GM18517 (cell line): ENCODE data around the gene GHRH.

ENCODE experiments used
- ATAC-seq: cut with Tn5 transposase; IDR thresholded peaks from one replicate; pipeline ENCODE4 v1.9.1; 2021; ENCODE audit warnings: mild to moderate bottlenecking, moderate library complexity; ENCODE audit not compliant: unreplicated experiment

Gene GHRH

DNA sequence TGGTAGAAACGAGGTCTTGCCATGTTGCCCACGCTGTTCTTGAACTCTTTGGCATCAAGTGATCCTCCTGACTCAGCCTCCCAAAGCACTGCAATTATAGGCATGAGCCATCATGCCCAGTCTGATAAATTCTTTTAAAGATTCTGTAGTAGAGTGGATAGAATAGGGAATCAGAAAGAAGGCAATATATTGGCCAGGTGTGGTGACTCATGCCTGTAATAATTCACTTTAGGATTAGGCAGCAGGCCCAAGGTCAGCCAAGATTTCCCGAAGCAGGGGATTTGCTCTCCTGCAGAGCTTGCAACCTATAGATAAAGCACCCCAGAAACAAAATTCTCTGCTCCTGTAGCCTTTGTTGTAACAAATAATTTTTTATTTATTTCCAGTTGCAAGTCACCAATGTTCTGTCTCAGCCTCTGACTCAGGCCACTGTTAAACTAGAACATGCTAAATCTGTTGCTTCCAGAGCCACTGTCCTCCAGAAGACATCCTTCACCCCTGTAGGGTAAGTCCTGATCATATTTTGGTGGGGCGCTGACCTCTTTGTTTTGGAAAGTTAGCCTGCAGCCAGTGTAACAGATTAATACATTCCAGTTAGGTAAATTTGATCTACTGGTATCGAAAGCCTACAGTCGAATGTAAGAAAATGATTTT lies 51.8 kb downstream of the GHRH start:
- no peak for ATAC-seq

- ATAC-seq = no peak
These were observed 52.4 kb downstream of the GHRH start for GRCh38 chr20:37209193-37209592.

GRCh38 chr20:37207171-37207570 lies 54.4 kb downstream of the GHRH start:
- no peak for ATAC-seq

- no peak for ATAC-seq
These were observed 55.8 kb downstream of the GHRH start for GRCh38 chr20:37205794-37206193.

DNA sequence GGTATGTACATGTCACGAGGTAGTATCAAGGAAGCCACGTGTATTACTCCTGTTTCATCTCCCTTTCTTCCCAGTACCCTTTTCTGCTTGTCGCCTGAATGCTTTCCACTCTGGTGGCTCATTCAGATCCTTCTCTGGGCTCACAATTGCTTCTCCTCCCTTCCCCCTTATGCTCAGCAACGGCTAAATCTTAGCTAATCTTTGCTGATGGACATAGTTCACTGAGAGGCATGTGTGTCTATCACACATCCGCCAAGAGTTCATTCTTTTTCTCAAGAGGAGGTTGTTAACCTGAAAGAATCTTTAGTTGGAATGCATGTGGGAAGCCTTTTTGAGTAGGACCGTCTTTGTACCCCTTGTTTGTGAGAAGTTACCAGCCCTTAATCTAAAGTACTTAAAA lies 56.5 kb downstream of the GHRH start:
- no peak for ATAC-seq

GRCh38 chr20:37204056-37204455 lies 57.6 kb downstream of the GHRH start:
- no peak for ATAC-seq

- ATAC-seq = no peak
These were observed 59.2 kb downstream of the GHRH start for GRCh38 chr20:37202267-37202943.

DNA sequence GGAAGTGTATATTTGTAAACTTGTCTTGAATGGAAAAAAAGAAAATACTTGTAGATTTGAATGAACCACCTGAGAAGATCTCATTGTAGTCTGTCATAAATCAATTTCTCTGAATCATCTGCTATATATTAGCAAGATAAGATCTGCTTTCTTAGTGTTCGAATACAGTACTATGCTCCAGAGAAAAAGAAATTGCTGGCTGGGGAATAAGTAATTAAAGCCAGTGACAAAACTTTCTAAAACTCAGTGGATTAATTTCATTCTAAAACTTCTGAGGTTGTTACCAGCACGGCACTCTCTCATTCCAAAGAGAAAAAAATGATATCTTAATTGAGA lies 59.8 kb downstream of the GHRH start:
- no peak for ATAC-seq
